IMR-90 (cell line): ENCODE results near the gene PTPN13. TPM values are rescaled to one million over a fixed set of nuclear protein-coding genes. Genes with fewer than 3 reads are reported as not detected.

Experiments used
- ATAC-seq: fragments of 200-7000 bp; cut with Tn5 transposase; 2 replicates; pipeline ENCODE4 v1.9.1; 2020; ENCODE audit warnings: low read depth, mild to moderate bottlenecking, moderate library complexity
- BruUV-seq: library from RNA; stranded (reverse); fragments of 400-500 nt; replicated peaks from 2 replicates; lab custom pipeline; 2021; lab: Mats Ljungman, UMichigan
- CTCF ChIA-PET: fragments of 300-600 bp; formaldehyde crosslinking; extraction: SDS; loops from one replicate; lab custom pipeline; 2021; ENCODE audit warnings: antibody characterized with exemption; lab: Yijun Ruan, JAX
- POLR2A ChIA-PET: fragments of 300-600 bp; sonication (Branson Sonifier 250); formaldehyde crosslinking; loops from one replicate; lab custom pipeline; 2022; ENCODE audit warnings: antibody characterized with exemption; ENCODE audit not compliant: unreplicated experiment; lab: Charles Lee
- DNase-seq: peaks from one replicate; pipeline ENCODE4 v3.0.0; 2013
- H2AFZ ChIP-seq: replicated peaks from 2 replicates; pipeline ENCODE3; 2013; ENCODE audit warnings: low read length, mild to moderate bottlenecking; ENCODE audit not compliant: poor library complexity
- H2AK5ac ChIP-seq: 2 replicates; pipeline ENCODE4 v1.6.1; 2013; ENCODE audit warnings: low read depth, low read length, inconsistent platforms
- H2AK9ac ChIP-seq: replicated peaks from 2 replicates; pipeline ENCODE3; 2013; ENCODE audit warnings: mild to moderate bottlenecking, low read depth, low read length, moderate library complexity; ENCODE audit not compliant: poor library complexity
- H2BK120ac ChIP-seq: 2 replicates; pipeline ENCODE4 v1.6.1; 2013; ENCODE audit warnings: low read depth, low read length, inconsistent platforms
- H2BK15ac ChIP-seq: 3 replicates; pipeline ENCODE4 v1.6.1; 2013; ENCODE audit warnings: low read depth, low read length, inconsistent platforms
- H2BK20ac ChIP-seq: 2 replicates; pipeline ENCODE4 v1.6.1; 2013; ENCODE audit warnings: low read depth, mild to moderate bottlenecking, inconsistent platforms, low read length, moderate library complexity
- H2BK5ac ChIP-seq: 2 replicates; pipeline ENCODE4 v1.6.1; 2013; ENCODE audit warnings: mild to moderate bottlenecking, low read depth, low read length, inconsistent platforms; ENCODE audit not compliant: poor library complexity, severe bottlenecking
- H3K14ac ChIP-seq: replicated peaks from 2 replicates; pipeline ENCODE4 v1.6.1; 2013; ENCODE audit warnings: low read depth, low read length, inconsistent platforms
- H3K18ac ChIP-seq: 2 replicates; pipeline ENCODE4 v1.6.1; 2013; ENCODE audit warnings: low read depth, low read length, control low read depth
- H3K23ac ChIP-seq: 2 replicates; pipeline ENCODE4 v1.6.1; 2013; ENCODE audit warnings: low read depth, low read length, inconsistent platforms
- H3K27ac ChIP-seq: 2 replicates; pipeline ENCODE4 v1.5.1; 2013; ENCODE audit warnings: mild to moderate bottlenecking, control low read depth, low read length; ENCODE audit not compliant: insufficient read depth
- H3K27me3 ChIP-seq: 2 replicates; pipeline ENCODE4 v1.6.1; 2013; ENCODE audit warnings: low read length; ENCODE audit not compliant: control insufficient read depth, insufficient read depth
- H3K36me3 ChIP-seq: 2 replicates; pipeline ENCODE4 v1.6.1; 2013; ENCODE audit warnings: low read length, mixed read lengths; ENCODE audit not compliant: control insufficient read depth, insufficient read depth
- H3K4ac ChIP-seq: 2 replicates; pipeline ENCODE4 v1.6.1; 2013; ENCODE audit warnings: low read depth, low read length, inconsistent platforms
- H3K4me1 ChIP-seq: 2 replicates; pipeline ENCODE4 v1.6.1; 2013; ENCODE audit warnings: low read length, mixed read lengths; ENCODE audit not compliant: control insufficient read depth, insufficient read depth
- H3K4me2 ChIP-seq: 2 replicates; pipeline ENCODE4 v1.6.1; 2013; ENCODE audit warnings: low read depth, mild to moderate bottlenecking, control low read depth, low read length, moderate library complexity
- H3K4me3 ChIP-seq: 2 replicates; pipeline ENCODE4 v1.5.1; 2013; ENCODE audit warnings: low read depth, mild to moderate bottlenecking, control low read depth, low read length, moderate library complexity; ENCODE audit not compliant: insufficient read depth
- H3K56ac ChIP-seq: 2 replicates; pipeline ENCODE4 v1.6.1; 2013; ENCODE audit warnings: low read length, inconsistent platforms; ENCODE audit not compliant: insufficient read depth; ENCODE audit errors: extremely low read depth
- H3K79me1 ChIP-seq, 2 experiments: 2 replicates each; pipeline ENCODE4 v1.6.1; 2013; ENCODE audit warnings: low read length in 2 of 2, inconsistent platforms in 1 of 2, low read depth in 1 of 2
- H3K9ac ChIP-seq: 2 replicates; pipeline ENCODE4 v1.6.1; 2013; ENCODE audit warnings: low read depth, low read length, control low read depth
- H3K9me1 ChIP-seq: 2 replicates; pipeline ENCODE4 v1.6.1; 2013; ENCODE audit warnings: low read length, inconsistent platforms; ENCODE audit not compliant: insufficient read depth
- H3K9me3 ChIP-seq: 2 replicates; pipeline ENCODE4 v1.6.1; 2013; ENCODE audit warnings: low read length; ENCODE audit not compliant: control insufficient read depth, insufficient read depth
- H4K20me1 ChIP-seq: 2 replicates; pipeline ENCODE4 v1.6.1; 2013; ENCODE audit warnings: low read length, inconsistent platforms; ENCODE audit not compliant: insufficient read depth
- H4K5ac ChIP-seq: 2 replicates; pipeline ENCODE4 v1.6.1; 2013; ENCODE audit warnings: mild to moderate bottlenecking, low read depth, low read length, control low read depth
- H4K8ac ChIP-seq, 2 experiments: 2 replicates each; pipeline ENCODE4 v1.6.1; 2013; ENCODE audit warnings: low read depth in 2 of 2, low read length in 2 of 2, control low read depth in 1 of 2, inconsistent platforms in 1 of 2
- H4K91ac ChIP-seq: 2 replicates; pipeline ENCODE4 v1.6.1; 2013; ENCODE audit warnings: low read depth, low read length, inconsistent platforms; ENCODE audit not compliant: insufficient read depth
- RAD21 ChIP-seq: IDR thresholded peaks from 2 replicates; pipeline ENCODE4 v1.6.1; 2012; ENCODE audit warnings: low read length, improper control_type of control experiment
- RFX5 ChIP-seq: IDR thresholded peaks from 2 replicates; pipeline ENCODE4 v1.8.0; 2012; ENCODE audit warnings: low read depth, mild to moderate bottlenecking, low read length, moderate library complexity
- WGBS, 2 experiments: methylation state at CpG; one replicate each; pipeline versions ENCODE4 v1.1.5 to v1.1.7; 2013; ENCODE audit warnings: missing lambda C conversion rate in 2 of 2; ENCODE audit not compliant: insufficient read length in 1 of 2; ENCODE audit errors: extremely low coverage in 2 of 2; 5-methylcytosine and 5-hydroxymethylcytosine counted together
- dilution Hi-C: fragments of 300-500 bp; cut with HindIII; formaldehyde crosslinking; loops from one replicate; pipeline ENCODE4 v1.14.3; 2018; ENCODE audit warnings: low sequenced_read_pairs; ENCODE audit not compliant: unreplicated experiment
- in situ Hi-C: fragments of 300-500 bp; cut with MboI; formaldehyde crosslinking; loops from 3 replicates; pipeline ENCODE4 v1.14.3; 2019; ENCODE audit warnings: low sequenced_read_pairs, inconsistent platforms, mixed read lengths
- intact Hi-C: fragments of 100-400 bp; cut with micrococcal nuclease; formaldehyde crosslinking; loops from 2 replicates; pipeline ENCODE4 v1.10.0; 2022
- polyA plus RNA-seq, 3 experiments: library from polyadenylated mRNA; depleted of rRNA; stranded (reverse); fragments of >200 nt; gene quantifications; 2 replicates each; pipeline ENCODE4 v1.2.3, GENCODE V29; 2012; ENCODE audit warnings: low replicate concordance in 1 of 3
- total RNA-seq: library from RNA; depleted of rRNA; stranded (reverse); fragments of >200 nt; gene quantifications from 2 replicates; pipeline ENCODE4 v1.2.3, GENCODE V29; 2012

Gene PTPN13
- total and polyA plus RNA-seq, 2 of the 4 experiments (the other 2 are of a cell fraction): 7.7 to 29.0 TPM

GRCh38 chr4:86564795-86565194, 29.3 kb upstream of the PTPN13 start:
- Histone ChIP-seq H3K4me3 (no peak overlapping the region), H3K27ac (no peak overlapping the region), H4K91ac (no peak overlapping the region), H3K9me1 (no peaks in the 10 kb centered on the region), H3K9ac (no peak overlapping the region), H2AK5ac (no peak overlapping the region), H2BK120ac (no peak overlapping the region), H3K56ac (no peak overlapping the region), H3K27me3 (no peaks in the 10 kb centered on the region), H3K36me3 (no peaks in the 10 kb centered on the region), H4K5ac (no peak overlapping the region), H3K18ac (no peak overlapping the region), H2BK20ac (no peak overlapping the region), H3K4me2 (no peak overlapping the region), H3K14ac (no peak overlapping the region), H4K20me1 (no peaks in the 10 kb centered on the region), H3K4me1 (no peaks in the 10 kb centered on the region), H2BK5ac (no peak overlapping the region), H2AFZ (no peak overlapping the region), H3K4ac (no peak overlapping the region), H3K79me1 (no peaks in the 10 kb centered on the region), H4K8ac (no peak overlapping the region), H3K23ac (no peak overlapping the region), H3K9me3 (no peaks in the 10 kb centered on the region), H2BK15ac (no peak overlapping the region), H2AK9ac (no peak overlapping the region)
- ATAC-seq (no peak), DNase-seq (no peak)
- in situ Hi-C loops: no loop called here
- 93% methylated on average over 3 of the region's 5 CpGs; no CpG with 5 or more reads in 1 of the 2 experiments for WGBS, 2 experiments
- intact Hi-C loops: no loop called here
- CTCF ChIA-PET: interaction anchor here (0.6 kb wide), 1 partner anchor 358 kb away, joined by 3 read pairs; no protein-coding TSS in a partner anchor
- TF ChIP-seq RAD21 (no peak), RFX5 (no peak)
- no TSS peak for BruUV-seq
- POLR2A ChIA-PET: no interaction called here
- dilution Hi-C loops: no loop called here
